ENCODE data around the gene TBL1Y. TPM values are rescaled to one million over a fixed set of nuclear protein-coding genes. Genes with fewer than 3 reads are reported as not detected.

TBL1Y gene
- total and polyA plus RNA-seq, 2 experiments from 2014 or later: 2.6 to 5.8 TPM

- no peaks in the 10 kb centered on the region for H3F3A ChIP-seq (replicated peaks; ENCODE audit: low read depth)
- no peak overlapping the region for H2AFZ ChIP-seq
- TF ChIP-seq JUNB (IDR thresholded peaks at IDR 0.05; ENCODE audit: unreplicated experiment): no peak
- TF ChIP-seq ZNF331 (CRISPR knock-in tag; IDR thresholded peaks at IDR 0.05; ENCODE audit: low read depth): no peak
- TF ChIP-seq STAT1 (IDR thresholded peaks at IDR 0.05; ENCODE audit: unreplicated experiment): no peak
- TF ChIP-seq ETS1 (IDR thresholded peaks at IDR 0.05): no peak
- TF ChIP-seq NANOG (IDR thresholded peaks at IDR 0.05; ENCODE audit: borderline replicate concordance): no peak
- TF ChIP-seq EZH2phosphoT487 (IDR thresholded peaks at IDR 0.05; ENCODE audit: unreplicated experiment): no peak
- Mint-ChIP-seq H3K4me3 (no peak overlapping the region), H3K36me3 (ENCODE audit: low read depth) (no peaks in the 10 kb centered on the region), H3K9me3 (no peaks in the 10 kb centered on the region; the same call in 2 of the 3 replicates), H3K27ac (no peak overlapping the region), H3K27me3 (ENCODE audit: insufficient read depth, low read depth, poor library complexity) (no peaks in the 10 kb centered on the region), H3K4me1 (no peaks in the 10 kb centered on the region; the same call in 2 of the 3 replicates)
- no peaks in the 10 kb centered on the region for H3K27me3 ChIP-seq (ENCODE audit: insufficient read depth)
- H3K4me3 ChIP-seq: no peak overlapping the region
- DNase-seq (ENCODE audit: low spot score) (no peak), ATAC-seq (no peak)
- no peaks in the 10 kb centered on the region for H3K36me3 ChIP-seq (ENCODE audit: insufficient read depth)
- no peaks in the 10 kb centered on the region for H3K79me2 ChIP-seq (replicated peaks; ENCODE audit: insufficient read depth)
- H3K9me2 ChIP-seq (ENCODE audit: insufficient read depth): no peaks in the 10 kb centered on the region
- no peak overlapping the region for H3K27ac ChIP-seq (ENCODE audit: low read depth)
- no peaks in the 10 kb centered on the region for H4K20me1 ChIP-seq (replicated peaks; ENCODE audit: insufficient read depth)
- no peak overlapping the region for H3K4me2 ChIP-seq
- H3K4me1 ChIP-seq (ENCODE audit: insufficient read depth): no peaks in the 10 kb centered on the region
Measured at GRCh38 chrY:6977783-6978182, 67.3 kb downstream of the TBL1Y start.

GRCh38 chrY:6983221-6983620, 72.7 kb downstream of the TBL1Y start:
- Mint-ChIP-seq H3K27ac (no peak overlapping the region), H3K36me3 (ENCODE audit: low read depth) (no peaks in the 10 kb centered on the region), H3K4me3 (no peak overlapping the region), H3K4me1 (no peaks in the 10 kb centered on the region), H3K27me3 (ENCODE audit: insufficient read depth, low read depth, poor library complexity) (peaks cover 2% of the 10 kb centered on the region), H3K9me3 (no peaks in the 10 kb centered on the region)
- H2AFZ ChIP-seq: no peak overlapping the region
- H3K4me2 ChIP-seq: no peak overlapping the region
- no peaks in the 10 kb centered on the region for H4K20me1 ChIP-seq (replicated peaks; ENCODE audit: insufficient read depth)
- H3F3A ChIP-seq (replicated peaks; ENCODE audit: low read depth): no peaks in the 10 kb centered on the region
- no peaks in the 10 kb centered on the region for H3K36me3 ChIP-seq (ENCODE audit: insufficient read depth)
- no peak overlapping the region for H3K27ac ChIP-seq (ENCODE audit: low read depth)
- DNase-seq (ENCODE audit: low spot score): no peak
- no peaks in the 10 kb centered on the region for H3K9me2 ChIP-seq (ENCODE audit: insufficient read depth)
- no peaks in the 10 kb centered on the region for H3K27me3 ChIP-seq (ENCODE audit: insufficient read depth)
- H3K79me2 ChIP-seq (replicated peaks; ENCODE audit: insufficient read depth): no peaks in the 10 kb centered on the region
- no peaks in the 10 kb centered on the region for H3K4me1 ChIP-seq (ENCODE audit: insufficient read depth)
- ATAC-seq: no peak
- no peak for TF ChIP-seq CREB1 (CRISPR knock-in tag; IDR thresholded peaks at IDR 0.05; ENCODE audit: low read depth)
- H3K4me3 ChIP-seq: no peak overlapping the region

GRCh38 chrY:6987811-6988210, 77.3 kb downstream of the TBL1Y start:
- H3K27ac Mint-ChIP-seq: no peak overlapping the region
- H3K79me2 ChIP-seq (replicated peaks; ENCODE audit: insufficient read depth): no peaks in the 10 kb centered on the region
- H3K4me3 ChIP-seq: no peak overlapping the region
- H3K36me3 ChIP-seq (ENCODE audit: insufficient read depth): no peaks in the 10 kb centered on the region
- H4K20me1 ChIP-seq (replicated peaks; ENCODE audit: insufficient read depth): no peaks in the 10 kb centered on the region
- DNase-seq (ENCODE audit: low spot score): no peak
- no peak overlapping the region for H2AFZ ChIP-seq
- no peaks in the 10 kb centered on the region for H3K9me3 Mint-ChIP-seq
- no peak overlapping the region for H3K4me3 Mint-ChIP-seq
- H3K27me3 Mint-ChIP-seq (ENCODE audit: insufficient read depth, low read depth, poor library complexity): peaks cover 2% of the 10 kb centered on the region
- no peaks in the 10 kb centered on the region for H3K27me3 ChIP-seq (ENCODE audit: insufficient read depth)
- H3K4me2 ChIP-seq: no peak overlapping the region
- H3K4me1 Mint-ChIP-seq: no peaks in the 10 kb centered on the region
- H3K27ac ChIP-seq (ENCODE audit: low read depth): no peak overlapping the region
- no peak for ATAC-seq
- no peaks in the 10 kb centered on the region for H3K9me2 ChIP-seq (ENCODE audit: insufficient read depth)
- no peaks in the 10 kb centered on the region for H3K4me1 ChIP-seq (ENCODE audit: insufficient read depth)
- H3K36me3 Mint-ChIP-seq (ENCODE audit: low read depth): no peaks in the 10 kb centered on the region
- no peaks in the 10 kb centered on the region for H3F3A ChIP-seq (replicated peaks; ENCODE audit: low read depth)
- TF ChIP-seq CTCF (conservative IDR thresholded peaks at IDR 0.05; ENCODE audit: low read depth in 2 of 2) (no peak), ZNF331 (CRISPR knock-in tag; IDR thresholded peaks at IDR 0.05; ENCODE audit: low read depth) (no peak), STAT1 (IDR thresholded peaks at IDR 0.05; ENCODE audit: unreplicated experiment) (no peak), NANOG (IDR thresholded peaks at IDR 0.05; ENCODE audit: borderline replicate concordance) (no peak), ZNF114 (CRISPR knock-in tag; IDR thresholded peaks at IDR 0.05) (no peak), REST (IDR thresholded peaks at IDR 0.05; ENCODE audit: unreplicated experiment) (no peak), JUNB (IDR thresholded peaks at IDR 0.05; ENCODE audit: unreplicated experiment) (no peak), POLR2AphosphoS5 (IDR thresholded peaks at IDR 0.05; ENCODE audit: low read depth) (no peak)

Measured in GM23338 (cell line).